T-helper 2 cell treated with Interferon-gamma antibody and Interleukin-4, amounts not matched to agents 100 ng/mL and 5 ng/mL, for 36 hours (primary cell): ENCODE data around the gene NPC2. TPM values are rescaled to one million over a fixed set of nuclear protein-coding genes. Genes with fewer than 3 reads are reported as not detected.
"Not testable (repeated sequence)": the region's sequence is repeated elsewhere in the genome, so short reads cannot be mapped to it uniquely, and the experiment has no call there.

Source experiments
- intact Hi-C: fragments of 100-400 bp; cut with micrococcal nuclease; formaldehyde crosslinking; loops from one replicate; pipeline ENCODE4 v1.15.1; 2023
- total RNA-seq: library from RNA; stranded (reverse); gene quantifications from 2 replicates; pipeline ENCODE4 v1.2.3, GENCODE V29; 2022

Gene NPC2
- total RNA-seq = 27.5 and 28.9 TPM in 2 replicates

DNA sequence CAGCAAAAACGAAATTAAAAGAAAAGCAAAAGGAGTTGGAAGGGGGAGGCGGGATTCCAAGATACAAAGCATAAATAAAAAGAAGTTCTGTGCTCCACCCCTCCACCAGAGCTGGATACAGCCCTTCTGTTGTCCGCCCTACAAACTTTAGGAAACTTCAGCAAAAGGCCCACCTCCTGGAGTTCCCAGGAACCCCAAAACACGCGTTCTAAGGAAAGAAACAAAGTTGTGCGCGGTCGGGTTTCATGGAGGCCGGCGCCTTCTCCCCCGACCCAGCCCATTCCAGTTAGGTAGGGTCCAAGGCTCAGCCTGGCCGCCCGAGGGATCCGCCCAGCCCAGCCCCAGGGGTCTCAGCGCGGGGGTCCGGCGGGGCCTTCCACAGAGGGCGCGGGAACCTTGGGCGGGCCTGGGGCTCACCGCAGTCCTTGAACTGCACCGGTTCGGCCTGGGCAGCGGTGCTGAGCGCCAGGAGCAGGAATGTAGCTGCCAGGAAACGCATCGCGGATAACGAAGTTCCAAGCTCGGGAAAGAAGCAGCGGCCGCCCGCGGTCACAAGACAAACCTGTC, at the start of gene NPC2:
Gene NPC2 (minus strand): TSS at position 530 of the 567 bp plus-strand sequence. CDS start 31 bp downstream, at position 499.
- intact Hi-C loops = loop anchor here (1.0 to 2.0 kb wide), 7 partner anchors 92 to 509 kb away; partner anchors contain the start of genes ALDH6A1, AREL1, BBOF1 and EIF2B2

DNA sequence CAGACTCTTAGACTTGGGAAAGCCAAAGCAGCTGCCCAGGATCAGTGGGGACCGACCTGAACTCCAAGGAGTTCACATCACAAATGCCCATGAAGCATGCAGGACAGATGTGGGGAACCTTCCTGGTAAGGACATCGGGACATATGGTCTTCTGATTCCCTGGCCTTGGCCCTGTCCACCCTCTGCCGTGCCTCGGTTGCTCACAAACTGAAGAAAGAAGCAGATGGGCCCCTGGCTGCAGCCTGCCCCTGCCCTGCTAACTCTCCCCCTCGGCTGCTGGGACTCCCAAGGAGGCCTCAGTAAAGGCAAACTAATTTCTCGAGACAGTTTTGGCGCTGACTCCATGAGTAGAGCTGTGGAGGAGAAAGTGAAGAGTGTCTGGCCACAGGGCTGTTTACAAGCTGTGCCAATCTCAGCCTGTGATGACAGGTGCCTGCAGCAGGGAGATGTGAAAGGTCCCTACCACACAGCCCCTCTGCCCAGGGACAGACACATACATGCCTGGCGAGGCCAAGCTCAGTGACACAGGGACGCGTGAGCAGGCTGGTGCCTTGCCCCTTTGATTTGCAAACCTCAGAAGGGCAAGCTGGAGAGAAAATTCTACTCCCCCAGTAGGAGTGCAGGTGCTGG, 49.1 kb upstream of the NPC2 start:
- intact Hi-C loops = no loop called here

- intact Hi-C loops = no loop called here
These were observed 48.1 kb upstream of the NPC2 start for GRCh38 chr14:74541225-74541624.

- intact Hi-C loops = no loop called here
These were observed 46.4 kb upstream of the NPC2 start for GRCh38 chr14:74539503-74539902.

DNA sequence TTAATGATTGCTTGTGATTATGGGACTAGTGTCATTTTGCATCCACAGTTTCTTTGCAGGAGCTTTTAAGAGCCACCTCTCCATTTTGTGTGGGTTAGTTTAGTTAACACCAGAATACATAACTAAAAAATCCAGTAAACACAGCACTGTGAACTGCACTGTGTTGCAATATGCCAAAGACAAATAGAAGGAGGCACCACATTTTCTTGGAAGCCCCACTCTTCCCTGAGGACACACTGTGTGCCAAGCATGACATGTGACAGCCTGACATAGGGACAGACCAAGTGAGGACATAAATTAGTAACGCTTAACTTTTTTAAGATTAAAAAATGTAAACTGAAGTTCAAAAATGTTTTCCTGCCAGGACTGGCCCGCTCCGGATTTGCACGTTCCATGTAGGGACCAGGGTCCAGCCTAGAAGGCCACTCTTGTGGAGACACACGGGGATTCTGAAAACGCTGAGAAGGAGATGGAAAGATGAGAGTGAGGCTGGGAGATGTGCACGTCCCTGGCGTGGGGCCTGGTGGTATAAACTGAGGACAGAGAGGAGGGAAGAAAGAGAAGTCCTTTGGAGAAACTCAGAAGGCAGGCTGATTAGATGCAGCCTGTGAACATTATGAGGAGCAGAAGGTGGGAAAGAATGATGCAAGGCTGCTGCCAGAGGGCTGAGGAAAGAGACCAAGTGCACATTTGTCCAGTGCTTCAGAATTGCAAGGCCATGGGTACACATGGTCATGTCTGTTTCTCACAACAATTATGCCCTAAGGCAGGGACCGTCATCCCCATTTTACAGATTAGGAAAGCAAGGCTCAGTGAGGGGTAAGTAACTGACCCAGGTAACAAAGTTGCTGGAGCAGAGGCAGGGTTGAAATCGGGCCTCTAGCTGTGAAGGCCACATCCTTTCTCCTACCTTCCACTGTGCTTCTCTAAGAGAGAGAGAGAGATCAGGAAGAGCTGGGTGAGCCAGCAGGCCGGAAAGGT, 45.6 kb upstream of the NPC2 start:
- intact Hi-C loops = no loop called here

DNA sequence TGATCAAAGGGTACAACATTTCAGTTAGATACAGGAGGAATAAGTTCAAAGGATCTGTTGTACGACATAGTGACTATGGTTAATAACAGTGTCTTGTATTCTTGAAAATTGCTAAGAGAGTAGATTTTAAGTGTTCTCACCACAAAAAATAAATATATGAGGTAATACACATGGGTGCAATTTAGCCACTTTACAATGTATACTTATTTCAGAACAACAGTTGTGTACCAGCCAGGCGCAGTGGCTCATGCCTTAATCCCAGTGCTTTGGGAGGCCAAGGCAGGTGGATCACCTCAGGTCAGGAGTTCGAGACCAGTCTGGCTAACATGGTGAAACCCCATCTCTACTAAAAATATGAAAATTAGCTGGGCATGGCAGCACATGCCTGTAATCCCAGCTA, 43.2 kb upstream of the NPC2 start:
- intact Hi-C loops = not testable (repeated sequence)

DNA sequence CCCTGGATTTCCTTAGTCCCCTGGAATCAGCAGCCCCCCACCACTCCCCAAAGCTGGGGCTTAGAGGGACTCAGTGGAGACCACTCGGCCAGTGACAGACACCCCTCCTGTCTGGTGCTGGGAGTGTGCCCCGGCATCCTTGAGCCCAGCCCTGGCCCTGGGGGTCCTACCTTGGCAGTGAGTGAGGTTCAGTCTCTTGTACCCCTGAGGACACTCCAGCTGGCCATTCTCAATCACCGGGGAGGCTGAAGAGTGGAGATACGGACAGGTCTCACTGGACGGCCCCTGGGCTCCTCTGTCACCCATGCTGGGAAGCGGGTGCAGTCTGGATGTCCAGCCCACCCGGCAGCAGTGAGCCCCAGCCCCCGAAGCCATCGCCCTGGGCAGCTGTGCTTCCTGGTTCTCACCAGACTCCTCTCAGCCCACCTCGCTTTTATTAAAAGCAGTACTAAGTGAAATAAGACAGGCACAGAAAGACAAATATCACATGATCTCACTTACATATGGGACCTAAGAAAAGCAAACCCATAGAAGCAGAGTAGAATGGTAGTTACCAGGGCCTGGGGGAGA, 42.7 kb upstream of the NPC2 start:
- intact Hi-C loops = no loop called here

DNA sequence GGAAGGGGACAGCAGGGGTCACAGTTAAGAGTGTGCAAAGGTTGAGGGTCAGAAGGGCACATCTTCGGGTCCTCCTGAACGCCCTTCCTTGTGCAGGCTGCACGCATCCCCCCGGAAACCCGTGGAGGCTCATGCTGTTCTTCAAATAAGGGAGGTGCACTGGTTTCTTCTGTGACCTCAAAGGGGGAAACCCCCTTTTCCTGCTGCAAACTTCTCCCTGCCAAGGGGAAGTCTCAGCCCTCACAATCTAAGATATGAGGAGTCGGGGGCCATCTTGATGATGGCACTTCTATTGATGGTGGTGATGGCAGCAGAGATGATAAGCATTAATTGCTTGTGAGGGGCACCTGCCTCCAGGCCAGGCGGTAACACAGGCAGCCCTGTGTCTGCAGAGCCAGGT, 40.5 kb upstream of the NPC2 start:
- intact Hi-C loops = no loop called here

DNA sequence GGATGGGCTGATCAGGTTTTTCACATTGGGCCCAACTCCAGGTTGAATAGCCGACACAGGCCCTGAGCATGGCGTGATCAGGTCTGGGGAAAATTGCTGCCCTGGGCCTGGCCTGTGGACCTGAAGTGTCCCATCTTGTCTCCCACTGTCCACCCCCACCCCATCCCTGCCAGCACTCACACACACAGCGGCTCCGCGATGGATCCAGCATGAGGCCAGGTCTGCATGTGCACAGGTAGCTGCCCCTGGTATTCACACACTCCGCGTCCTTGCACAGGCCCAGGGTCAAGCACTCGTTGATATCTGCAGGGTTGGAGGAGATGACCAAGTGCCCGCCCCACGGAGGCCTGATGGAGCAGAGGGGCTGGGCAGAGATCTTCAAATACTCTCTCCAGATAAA, 39.1 kb upstream of the NPC2 start:
- intact Hi-C loops = no loop called here

- intact Hi-C loops = no loop called here
These were observed 38.4 kb upstream of the NPC2 start for GRCh38 chr14:74531467-74531866.

- intact Hi-C loops = no loop called here
These were observed 37.9 kb upstream of the NPC2 start for GRCh38 chr14:74531006-74531405.

DNA sequence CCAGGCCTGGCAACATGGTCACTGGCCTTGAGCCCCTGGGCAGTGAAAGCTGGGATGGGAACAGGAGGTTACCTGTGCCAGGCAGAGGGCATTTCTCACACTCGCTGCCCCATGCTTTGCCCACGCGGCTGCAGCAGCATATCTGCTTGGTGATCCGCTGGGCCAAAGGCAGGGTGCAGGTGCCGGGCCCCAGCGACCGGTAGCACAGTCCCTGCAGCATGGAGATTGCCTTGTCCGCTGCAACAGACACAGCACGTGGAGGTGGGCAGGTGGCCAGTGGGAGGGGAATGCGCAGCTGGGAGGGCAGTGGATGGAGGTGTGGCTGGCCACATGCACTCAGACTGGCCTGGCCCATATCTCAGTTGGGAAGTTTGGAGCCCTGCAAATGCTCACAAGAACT, 35.8 kb upstream of the NPC2 start:
- intact Hi-C loops = no loop called here

DNA sequence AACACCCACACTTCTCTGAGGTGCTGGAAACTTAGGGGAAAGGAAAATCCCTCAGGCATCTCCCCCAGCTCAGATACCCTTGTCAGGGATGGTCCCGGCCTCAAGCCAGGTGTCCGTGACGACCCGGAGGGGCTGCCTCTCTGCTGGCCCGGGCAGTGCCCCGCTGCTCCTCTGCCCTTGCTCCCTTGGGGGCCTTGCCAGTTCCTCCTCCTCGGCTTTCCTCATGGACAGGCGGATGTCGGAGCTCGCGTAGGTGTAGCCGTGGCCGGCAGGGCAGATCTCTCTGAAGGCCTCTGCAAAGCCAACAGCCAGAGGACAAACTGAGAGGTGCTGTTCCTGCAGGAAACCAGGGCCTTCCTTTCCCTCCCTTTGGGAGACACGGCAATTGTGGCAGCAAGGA, 35.3 kb upstream of the NPC2 start:
- intact Hi-C loops = no loop called here

DNA sequence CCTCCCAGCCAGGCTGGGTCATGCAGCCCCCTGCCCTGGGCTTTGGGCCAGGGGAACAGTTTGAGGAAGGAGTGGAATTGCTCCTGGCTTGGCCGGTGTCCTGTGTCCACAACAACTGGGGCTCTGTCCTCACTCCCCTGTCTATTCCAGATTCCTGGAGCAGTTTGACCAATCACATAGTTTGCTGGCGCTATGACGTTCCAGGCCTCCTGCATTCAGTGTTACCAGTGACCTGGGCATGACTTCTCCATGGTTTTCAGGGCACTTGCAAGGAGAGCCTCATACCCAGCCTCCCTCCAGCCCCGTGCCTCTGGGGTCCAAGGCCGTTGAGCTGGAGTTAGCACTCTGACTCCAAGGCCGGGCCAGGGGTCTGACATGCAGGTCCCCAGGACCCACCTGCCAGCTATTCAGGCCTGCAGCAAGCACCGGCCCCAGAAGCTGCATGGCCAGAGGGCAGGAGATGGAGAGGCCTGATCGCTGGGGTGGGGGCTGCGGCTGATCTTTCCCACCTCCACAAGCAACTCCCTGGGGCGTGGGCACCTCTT, 34.7 kb upstream of the NPC2 start:
- intact Hi-C loops = no loop called here

DNA sequence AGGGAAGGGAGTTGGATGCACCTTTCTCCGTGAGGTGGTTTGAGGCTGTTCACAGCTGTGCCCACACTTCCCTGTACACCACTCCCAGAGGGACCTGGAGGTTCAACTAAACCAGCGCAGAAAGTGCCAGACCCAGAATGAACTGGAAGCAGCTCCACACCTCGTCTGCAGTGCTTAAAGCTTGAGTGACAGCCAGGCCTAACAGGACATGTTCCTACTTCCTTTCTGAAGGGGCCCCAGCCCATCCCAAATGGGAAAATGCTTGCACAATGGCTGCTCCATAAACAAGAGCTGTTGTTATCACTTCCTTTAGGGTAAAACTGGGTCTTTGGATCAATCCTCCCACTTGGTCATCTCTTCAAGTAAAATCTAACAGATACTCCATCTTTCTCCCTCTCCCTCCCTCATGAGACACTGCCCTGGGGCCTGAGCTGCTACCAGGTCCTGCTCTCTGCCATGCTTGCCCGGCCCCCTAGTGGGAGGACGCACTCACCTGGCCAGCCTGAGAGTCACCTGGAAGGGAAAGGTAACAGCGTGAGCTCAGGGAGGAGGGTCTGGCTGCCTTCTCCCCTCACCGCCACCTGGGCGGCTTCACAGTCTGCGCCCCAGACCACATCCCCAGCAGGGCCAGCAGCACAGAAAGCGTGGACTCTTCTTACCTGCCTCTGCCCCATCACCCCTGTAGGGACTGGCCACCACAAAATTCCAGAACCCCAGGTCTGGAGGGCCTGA, 33.9 kb upstream of the NPC2 start:
- intact Hi-C loops = no loop called here

- intact Hi-C loops = no loop called here
These were observed 32.3 kb upstream of the NPC2 start for GRCh38 chr14:74525361-74525851.

- intact Hi-C loops = no loop called here
These were observed 31.7 kb upstream of the NPC2 start for GRCh38 chr14:74524812-74525135.

DNA sequence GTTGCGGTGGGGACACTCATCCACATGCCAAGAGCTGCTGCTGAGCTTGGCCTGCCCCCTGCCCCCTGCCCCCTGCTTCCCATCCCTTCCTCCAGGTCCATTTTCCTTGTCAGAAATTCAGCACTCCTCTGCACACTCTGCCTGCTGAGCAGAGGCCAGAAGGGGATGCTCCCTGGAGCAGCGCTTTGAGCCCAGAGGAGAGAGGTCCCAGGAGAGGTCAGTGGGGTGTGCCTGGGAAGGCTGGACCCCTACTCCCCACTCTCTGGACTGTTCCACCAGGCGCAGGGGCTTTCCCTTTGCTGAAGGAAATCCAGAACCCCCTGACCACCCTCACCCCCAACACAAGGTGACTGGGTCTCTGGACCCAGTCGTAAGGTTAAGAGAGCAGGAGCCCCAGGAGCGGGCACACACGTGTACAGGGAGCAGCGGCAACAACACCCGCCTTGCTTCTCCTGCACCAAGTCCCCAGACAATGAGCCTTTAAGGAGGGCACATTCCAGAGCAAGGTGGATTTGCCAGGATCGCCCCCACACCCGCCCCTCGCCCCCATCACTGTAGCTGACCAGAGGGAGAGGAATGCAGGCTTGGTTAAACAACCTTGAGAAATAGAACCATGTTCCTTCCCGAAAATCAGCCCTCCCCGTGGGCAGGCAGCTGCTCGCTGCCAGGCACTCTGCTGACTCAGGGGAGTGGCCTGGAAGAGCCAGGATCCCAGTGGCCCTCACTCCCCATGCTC, 31.1 kb upstream of the NPC2 start:
- intact Hi-C loops = no loop called here

GRCh38 chr14:74522740-74523139, 29.6 kb upstream of the NPC2 start:
- intact Hi-C loops = no loop called here

DNA sequence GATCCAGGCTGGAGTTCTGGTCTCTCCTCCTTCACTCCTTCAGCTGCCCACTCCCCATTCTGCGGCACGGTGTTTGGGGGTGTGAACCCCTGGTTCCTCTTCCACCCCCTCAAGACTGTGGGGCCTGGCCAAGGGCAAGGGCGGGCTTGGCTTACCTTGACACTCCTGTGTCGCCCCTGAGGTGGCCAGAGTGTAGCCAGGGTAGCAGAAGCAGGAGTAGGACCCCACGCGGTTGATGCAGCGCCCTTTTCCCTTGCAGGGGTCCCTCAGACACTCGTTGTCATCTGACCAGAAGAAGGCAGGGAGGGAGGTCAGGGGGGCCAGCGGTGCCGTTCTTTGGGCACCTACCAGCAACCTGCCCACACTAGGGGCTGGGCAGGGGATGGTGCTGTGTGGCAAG, 28.7 kb upstream of the NPC2 start:
- intact Hi-C loops = no loop called here
